Measurements from ENCODE around the gene HMCN1.

Gene HMCN1

DNA sequence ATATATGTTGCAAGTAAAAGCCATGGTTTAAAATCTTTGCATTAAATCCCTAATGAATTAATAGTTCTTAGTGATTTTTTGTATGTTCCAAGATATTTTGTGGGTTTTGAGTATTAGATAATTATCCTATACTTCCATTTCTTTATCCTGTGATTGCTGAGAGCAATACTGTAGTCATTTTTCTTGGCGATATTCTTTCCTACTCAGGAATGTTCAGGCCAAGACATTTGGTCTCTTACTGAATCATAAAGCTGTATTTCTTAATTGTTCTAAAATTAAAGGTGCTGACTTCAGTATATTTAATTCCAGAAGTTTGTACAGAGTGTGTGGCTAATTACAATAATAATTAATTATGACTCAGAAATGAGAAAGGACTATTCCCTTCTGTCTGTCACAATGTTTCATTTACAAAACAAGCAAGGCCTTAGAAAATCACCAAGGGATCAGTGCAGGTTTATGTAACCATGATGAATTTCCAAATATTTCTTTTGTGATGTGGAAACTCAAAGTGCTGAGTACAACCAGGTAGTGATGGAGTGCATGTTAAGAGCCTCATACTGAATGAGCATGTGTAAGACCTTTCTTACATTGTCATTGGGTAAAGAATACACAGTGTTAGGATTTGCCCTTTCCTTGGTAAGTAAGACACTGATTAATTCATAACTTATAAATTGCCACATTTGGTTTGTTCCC lies 161.2 kb downstream of the HMCN1 start:
- no peak for DNase-seq (ENCODE audit: extremely low read depth, low read depth)
- TF ChIP-seq, protein P1, sequence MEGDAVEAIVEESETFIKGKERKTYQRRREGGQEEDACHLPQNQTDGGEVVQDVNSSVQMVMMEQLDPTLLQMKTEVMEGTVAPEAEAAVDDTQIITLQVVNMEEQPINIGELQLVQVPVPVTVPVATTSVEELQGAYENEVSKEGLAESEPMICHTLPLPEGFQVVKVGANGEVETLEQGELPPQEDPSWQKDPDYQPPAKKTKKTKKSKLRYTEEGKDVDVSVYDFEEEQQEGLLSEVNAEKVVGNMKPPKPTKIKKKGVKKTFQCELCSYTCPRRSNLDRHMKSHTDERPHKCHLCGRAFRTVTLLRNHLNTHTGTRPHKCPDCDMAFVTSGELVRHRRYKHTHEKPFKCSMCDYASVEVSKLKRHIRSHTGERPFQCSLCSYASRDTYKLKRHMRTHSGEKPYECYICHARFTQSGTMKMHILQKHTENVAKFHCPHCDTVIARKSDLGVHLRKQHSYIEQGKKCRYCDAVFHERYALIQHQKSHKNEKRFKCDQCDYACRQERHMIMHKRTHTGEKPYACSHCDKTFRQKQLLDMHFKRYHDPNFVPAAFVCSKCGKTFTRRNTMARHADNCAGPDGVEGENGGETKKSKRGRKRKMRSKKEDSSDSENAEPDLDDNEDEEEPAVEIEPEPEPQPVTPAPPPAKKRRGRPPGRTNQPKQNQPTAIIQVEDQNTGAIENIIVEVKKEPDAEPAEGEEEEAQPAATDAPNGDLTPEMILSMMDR (IDR thresholded peaks at IDR 0.05; ENCODE audit: low read depth, low read length, missing control alignments), result no peak
- no peak overlapping the region for H3K4me3 ChIP-seq (replicated peaks; ENCODE audit: low read depth, low read length)

DNA sequence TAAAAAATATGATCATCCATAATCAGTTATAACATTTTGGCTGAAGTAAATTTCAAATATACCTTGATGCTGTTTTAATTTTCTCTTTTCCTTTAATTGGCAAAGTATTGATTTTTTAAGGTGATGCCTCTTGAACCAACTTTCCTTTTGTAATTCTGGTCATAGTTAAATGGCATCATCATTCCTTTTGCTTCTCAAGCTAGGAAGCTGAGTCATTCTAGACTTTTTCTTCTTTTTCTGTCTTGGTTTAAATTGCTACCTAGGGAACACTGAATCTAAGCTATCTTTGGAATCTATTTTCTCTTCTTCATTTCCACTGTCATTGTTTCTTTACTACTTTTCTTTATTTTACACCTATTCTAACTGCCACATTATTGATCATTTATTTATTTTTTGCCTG lies 162.7 kb downstream of the HMCN1 start:
- no peak for DNase-seq (ENCODE audit: extremely low read depth, low read depth)
- H3K4me3 ChIP-seq (replicated peaks; ENCODE audit: low read depth, low read length), result no peak overlapping the region
- TF ChIP-seq, protein P1 (IDR thresholded peaks at IDR 0.05; ENCODE audit: low read depth, low read length, missing control alignments), result no peak

DNA sequence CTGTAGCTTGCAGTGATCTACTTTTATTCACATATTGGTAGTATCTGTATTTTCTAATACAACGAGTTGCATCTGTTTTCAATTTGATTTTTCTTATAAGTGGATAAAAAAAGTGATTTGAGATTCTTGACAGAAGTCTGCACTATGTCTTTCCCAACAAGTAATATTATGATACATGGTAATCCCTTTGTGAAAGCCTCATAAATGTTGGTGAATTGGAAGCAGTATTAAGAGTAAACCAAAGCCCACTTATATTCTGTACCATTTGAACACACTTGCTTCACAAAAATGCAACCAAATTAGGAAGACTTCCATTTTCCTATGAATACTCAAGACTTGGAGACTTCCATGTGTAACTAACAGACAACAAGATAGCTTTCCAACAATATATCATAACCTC lies 172.0 kb downstream of the HMCN1 start:
- no peak for DNase-seq (ENCODE audit: extremely low read depth, low read depth)
- TF ChIP-seq, protein P1 (IDR thresholded peaks at IDR 0.05; ENCODE audit: low read depth, low read length, missing control alignments), result no peak
- H3K4me3 ChIP-seq (replicated peaks; ENCODE audit: low read depth, low read length), result no peak overlapping the region

DNA sequence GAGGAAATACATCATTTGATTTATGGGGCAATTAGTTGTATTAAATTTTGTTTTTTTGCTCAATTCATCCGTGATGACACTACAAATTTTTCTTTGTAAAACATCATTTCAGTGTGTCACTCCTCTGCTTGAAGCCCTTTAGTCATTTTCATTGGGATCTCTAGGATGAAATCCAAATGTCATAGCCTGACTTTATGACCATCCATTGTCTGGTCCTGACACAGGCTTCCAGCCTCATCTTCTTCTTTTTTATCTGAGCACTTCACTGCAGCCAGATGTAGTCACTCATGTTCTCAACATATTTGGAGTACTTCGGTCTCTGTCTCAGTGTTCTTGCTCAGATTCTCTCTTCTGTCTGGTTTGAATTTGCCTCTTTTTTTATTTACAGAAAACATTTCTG lies 173.1 kb downstream of the HMCN1 start:
- TF ChIP-seq, protein P1 (IDR thresholded peaks at IDR 0.05; ENCODE audit: low read depth, low read length, missing control alignments), result no peak
- no peak for DNase-seq (ENCODE audit: extremely low read depth, low read depth)
- no peak overlapping the region for H3K4me3 ChIP-seq (replicated peaks; ENCODE audit: low read depth, low read length)

DNA sequence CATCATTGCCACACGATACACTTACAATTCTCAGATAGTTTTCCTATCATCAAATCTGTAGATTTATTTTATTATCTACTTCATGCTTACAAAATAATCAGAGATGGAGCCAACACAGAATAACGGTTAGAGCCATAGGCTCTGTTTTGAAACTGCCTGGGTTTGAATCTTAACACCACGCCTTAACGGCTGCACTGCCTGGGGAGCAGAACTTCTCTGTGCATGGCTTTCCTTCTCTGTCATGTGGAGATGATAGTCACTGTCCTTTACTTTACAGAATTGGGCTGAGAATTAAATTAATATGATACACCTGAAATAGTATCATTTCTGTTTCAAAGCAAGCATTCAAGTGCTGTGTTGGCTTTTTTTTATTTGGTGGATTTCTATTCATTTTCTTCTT lies 177.8 kb downstream of the HMCN1 start:
- H3K4me3 ChIP-seq (replicated peaks; ENCODE audit: low read depth, low read length), result no peak overlapping the region
- TF ChIP-seq, protein P1 (IDR thresholded peaks at IDR 0.05; ENCODE audit: low read depth, low read length, missing control alignments), result no peak
- no peak for DNase-seq (ENCODE audit: extremely low read depth, low read depth)

DNA sequence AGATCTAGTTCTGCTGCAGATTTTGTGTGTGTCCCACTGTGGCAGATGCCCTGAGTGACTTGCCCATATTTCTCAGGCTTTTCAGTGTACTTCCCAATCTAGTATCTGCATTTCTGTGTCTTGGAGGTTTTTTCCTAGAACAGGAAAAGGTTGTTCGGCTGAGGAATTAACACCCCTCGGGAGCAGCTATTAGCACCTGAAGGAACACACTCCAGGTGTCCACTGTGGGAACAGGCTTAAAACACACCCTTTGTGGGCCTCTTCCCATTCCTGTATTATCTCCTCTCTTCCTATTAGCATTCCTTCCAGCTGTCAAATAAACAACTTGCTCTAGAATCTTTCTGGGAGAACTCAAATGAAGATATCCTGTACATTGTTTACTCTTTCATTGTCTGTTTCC lies 178.3 kb downstream of the HMCN1 start:
- TF ChIP-seq, protein P1 (IDR thresholded peaks at IDR 0.05; ENCODE audit: low read depth, low read length, missing control alignments), result no peak
- no peak overlapping the region for H3K4me3 ChIP-seq (replicated peaks; ENCODE audit: low read depth, low read length)
- no peak for DNase-seq (ENCODE audit: extremely low read depth, low read depth)

DNA sequence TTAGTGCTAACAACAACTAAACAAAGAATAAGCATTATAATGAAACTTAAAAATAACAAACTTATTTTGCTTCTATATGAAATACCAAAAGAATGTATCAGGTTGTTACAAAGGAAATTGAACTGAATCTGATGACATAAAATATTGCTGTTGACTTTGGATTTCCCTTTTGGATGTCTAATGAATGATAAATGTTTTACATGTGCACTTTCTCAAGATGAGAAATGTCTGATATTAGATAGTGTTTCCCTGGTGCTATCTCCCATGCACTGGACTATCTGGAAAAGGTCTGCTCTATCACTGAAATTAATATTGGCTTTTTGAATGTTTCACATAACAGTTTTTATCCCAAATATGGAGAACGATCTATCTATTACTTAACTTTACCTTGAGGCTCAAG lies 179.9 kb downstream of the HMCN1 start:
- H3K4me3 ChIP-seq (replicated peaks; ENCODE audit: low read depth, low read length), result no peak overlapping the region
- DNase-seq (ENCODE audit: extremely low read depth, low read depth), result no peak
- TF ChIP-seq, protein P1 (IDR thresholded peaks at IDR 0.05; ENCODE audit: low read depth, low read length, missing control alignments), result no peak
